SK-N-SH (cell line): ENCODE data around the gene CD34. TPM values are rescaled to one million over a fixed set of nuclear protein-coding genes. Genes with fewer than 3 reads are reported as not detected.

Experiments
- CTCF ChIA-PET: fragments of 300-600, 350-600 bp; formaldehyde crosslinking; extraction: SDS; loops from one replicate; lab custom pipeline; 2021; lab: Yijun Ruan, JAX
- POLR2A ChIA-PET: fragments of 350-600 bp; sonication (Branson Sonifier 250); formaldehyde crosslinking; extraction: SDS; loops from one replicate; lab custom pipeline; 2020; ENCODE audit warnings: antibody characterized with exemption, inconsistent platforms; lab: Yijun Ruan, JAX
- DNase-seq: peaks from one replicate; pipeline ENCODE4 v3.0.0; 2012
- H2AFZ ChIP-seq: fragments of 200-600 bp; sonication (generic); 2 replicates; pipeline ENCODE4 v1.8.1; 2016; ENCODE audit warnings: antibody characterized with exemption, mild to moderate bottlenecking, low read depth
- H3F3A ChIP-seq: fragments of 200-600 bp; sonication (generic); replicated peaks from 2 replicates; pipeline ENCODE3; 2016; ENCODE audit warnings: antibody characterized with exemption, mild to moderate bottlenecking; ENCODE audit not compliant: insufficient read depth
- H3K27ac ChIP-seq, 2 experiments: fragments of 200-500 bp in 1 of 2; fragments of 200-600 bp in 1 of 2; sonication (Bioruptor generic) in 1 of 2; sonication (generic), shearing (Covaris generic) in 1 of 2; 2 replicates each; pipeline versions ENCODE4 v1.5.1 to v1.6.1; 2014 to 2016; ENCODE audit warnings: low read depth in 2 of 2, inconsistent platforms in 1 of 2, low read length in 1 of 2, mild to moderate bottlenecking in 1 of 2, mixed read lengths in 1 of 2
- H3K27me3 ChIP-seq: fragments of 200-600 bp; sonication (generic), shearing (Covaris generic); 2 replicates; pipeline ENCODE4 v1.6.1; 2016; ENCODE audit warnings: mixed run types; ENCODE audit not compliant: insufficient read depth
- H3K36me3 ChIP-seq, 2 experiments: fragments of 200-500 bp in 1 of 2; fragments of 200-600 bp in 1 of 2; sonication (Bioruptor generic) in 1 of 2; sonication (generic) in 1 of 2; replicated peaks in 1 of 2; 2 replicates each; pipeline versions ENCODE3 to v1.5.1; 2014 to 2016; ENCODE audit warnings: low read length in 1 of 2, mild to moderate bottlenecking in 1 of 2; ENCODE audit not compliant: insufficient read depth in 2 of 2, control insufficient read depth in 1 of 2
- H3K4me1 ChIP-seq, 2 experiments: fragments of 200-500 bp in 1 of 2; fragments of 200-600 bp in 1 of 2; sonication (Bioruptor generic) in 1 of 2; sonication (generic), shearing (Covaris generic) in 1 of 2; 2 replicates each; pipeline versions ENCODE4 v1.5.1 to v1.6.1; 2014 to 2016; ENCODE audit warnings: low read depth in 1 of 2, low read length in 1 of 2, mixed run types in 1 of 2; ENCODE audit not compliant: insufficient read depth in 2 of 2, control insufficient read depth in 1 of 2
- H3K4me2 ChIP-seq: fragments of 200-600 bp; sonication (generic), shearing (Covaris generic); 2 replicates; pipeline ENCODE4 v1.6.1; 2017; ENCODE audit warnings: mixed run types
- H3K4me3 ChIP-seq, 2 experiments: fragments of 200-500 bp in 1 of 2; fragments of 200-600 bp in 1 of 2; sonication (Bioruptor generic) in 1 of 2; sonication (generic), shearing (Covaris generic) in 1 of 2; 2 replicates each; pipeline versions ENCODE4 v1.5.1 to v1.8.1; 2014 to 2016; ENCODE audit warnings: low read depth in 2 of 2, inconsistent platforms in 1 of 2, low read length in 1 of 2, mild to moderate bottlenecking in 1 of 2, mixed read lengths in 1 of 2, moderate library complexity in 1 of 2
- H3K79me2 ChIP-seq: fragments of 200-600 bp; sonication (generic); 2 replicates; pipeline ENCODE4 v1.8.1; 2017; ENCODE audit warnings: mild to moderate bottlenecking; ENCODE audit not compliant: insufficient read depth
- H3K9ac ChIP-seq: fragments of 200-600 bp; sonication (generic); 2 replicates; pipeline ENCODE4 v1.6.1; 2017; ENCODE audit warnings: mixed run types
- H3K9me2 ChIP-seq: fragments of 200-600 bp; sonication (generic); 2 replicates; pipeline ENCODE4 v1.6.1; 2017; ENCODE audit warnings: mixed run types
- H3K9me3 ChIP-seq: fragments of 200-600 bp; sonication (generic); 2 replicates; pipeline ENCODE4 v1.6.1; 2017; ENCODE audit warnings: mixed run types, mild to moderate bottlenecking, moderate library complexity
- H4K20me1 ChIP-seq: fragments of 200-600 bp; sonication (generic); 2 replicates; pipeline ENCODE4 v1.6.1; 2017; ENCODE audit warnings: mild to moderate bottlenecking, mixed run types; ENCODE audit not compliant: insufficient read depth
- ELF1 ChIP-seq: IDR thresholded peaks from 2 replicates; pipeline ENCODE4 v1.4.0; 2012
- EP300 ChIP-seq, 2 experiments: IDR thresholded peaks; 2 replicates each; pipeline versions ENCODE4 v1.4.0 to v1.6.1; 2012; ENCODE audit warnings: borderline replicate concordance in 1 of 2, low read depth in 1 of 2, low read length in 1 of 2
- FOSL2 ChIP-seq: IDR thresholded peaks from 2 replicates; pipeline ENCODE4 v1.4.0; 2012; ENCODE audit warnings: low read depth, mild to moderate bottlenecking, moderate library complexity, borderline replicate concordance
- FOXJ3 ChIP-seq: sonication (generic); formaldehyde crosslinking; IDR thresholded peaks from 2 replicates; pipeline ENCODE4 v1.5.1; 2020; ENCODE audit warnings: mild to moderate bottlenecking, missing genetic modification reagents
- GABPA ChIP-seq: IDR thresholded peaks from 2 replicates; pipeline ENCODE4 v1.4.0; 2012; ENCODE audit warnings: low read depth, mild to moderate bottlenecking
- JUND ChIP-seq: IDR thresholded peaks from 2 replicates; pipeline ENCODE4 v1.4.0; 2012
- MEF2A ChIP-seq: IDR thresholded peaks from 2 replicates; pipeline ENCODE4 v1.4.0; 2012; ENCODE audit warnings: low read depth, borderline replicate concordance
- MXI1 ChIP-seq: IDR thresholded peaks from 2 replicates; pipeline ENCODE4 v1.6.1; 2012; ENCODE audit warnings: mild to moderate bottlenecking, low read depth, low read length, improper control_type of control experiment
- NFIC ChIP-seq: IDR thresholded peaks from 2 replicates; pipeline ENCODE4 v1.4.0; 2012; ENCODE audit warnings: borderline replicate concordance
- POLR2AphosphoS5 ChIP-seq: IDR thresholded peaks from 2 replicates; pipeline ENCODE4 v1.6.1; 2012; ENCODE audit warnings: low read depth, low read length
- RXRA ChIP-seq: IDR thresholded peaks from 2 replicates; pipeline ENCODE4 v1.4.0; 2012; ENCODE audit warnings: low read depth, mild to moderate bottlenecking, borderline replicate concordance
- SIN3A ChIP-seq: IDR thresholded peaks from 2 replicates; pipeline ENCODE4 v1.6.1; 2012; ENCODE audit warnings: low read depth, mild to moderate bottlenecking, low read length, moderate library complexity, borderline replicate concordance
- SMC3 ChIP-seq: IDR thresholded peaks from 2 replicates; pipeline ENCODE4 v1.6.1; 2012; ENCODE audit warnings: low read depth, low read length, improper control_type of control experiment
- TAF1 ChIP-seq: IDR thresholded peaks from 2 replicates; pipeline ENCODE4 v1.6.1; 2012; ENCODE audit warnings: low read depth, mild to moderate bottlenecking, low read length, moderate library complexity, borderline replicate concordance
- TCF12 ChIP-seq: IDR thresholded peaks from 2 replicates; pipeline ENCODE4 v1.4.0; 2012
- YY1 ChIP-seq: IDR thresholded peaks from 2 replicates; pipeline ENCODE4 v1.4.0; 2012; ENCODE audit warnings: low read depth, mild to moderate bottlenecking
- WGBS: methylation state at CpG from one replicate; pipeline ENCODE4 v1.1.6; 2017; ENCODE audit warnings: low lambda C conversion rate; 5-methylcytosine and 5-hydroxymethylcytosine counted together
- polyA plus RNA-seq, 3 experiments: library from polyadenylated mRNA; depleted of rRNA; stranded (reverse); fragments of >200 nt; gene quantifications; 2 replicates each; pipeline ENCODE4 v1.2.3, GENCODE V29; 2012
- TF ChIP-seq, protein P1 (sequence below): IDR thresholded peaks from 2 replicates; pipeline ENCODE4; 2012
- TF ChIP-seq, protein P2 (sequence below): fragments of 150-350 bp; IDR thresholded peaks from 2 replicates; pipeline ENCODE4 v1.6.1; 2017; ENCODE audit warnings: antibody characterized with exemption, low read length, low read depth, borderline replicate concordance
- TF ChIP-seq, protein P3 (sequence below): fragments of 150-350 bp; IDR thresholded peaks from 2 replicates; pipeline ENCODE4 v1.6.1; 2016; ENCODE audit warnings: mild to moderate bottlenecking, low read depth, low read length
- TF ChIP-seq, protein P4 (sequence below): IDR thresholded peaks from 2 replicates; pipeline ENCODE4 v1.4.0; 2012; ENCODE audit warnings: low read depth, borderline replicate concordance

CD34 gene
- polyA plus RNA-seq, 1 of the 3 experiments (the other 2 are of a cell fraction), result 0.59 TPM

DNA sequence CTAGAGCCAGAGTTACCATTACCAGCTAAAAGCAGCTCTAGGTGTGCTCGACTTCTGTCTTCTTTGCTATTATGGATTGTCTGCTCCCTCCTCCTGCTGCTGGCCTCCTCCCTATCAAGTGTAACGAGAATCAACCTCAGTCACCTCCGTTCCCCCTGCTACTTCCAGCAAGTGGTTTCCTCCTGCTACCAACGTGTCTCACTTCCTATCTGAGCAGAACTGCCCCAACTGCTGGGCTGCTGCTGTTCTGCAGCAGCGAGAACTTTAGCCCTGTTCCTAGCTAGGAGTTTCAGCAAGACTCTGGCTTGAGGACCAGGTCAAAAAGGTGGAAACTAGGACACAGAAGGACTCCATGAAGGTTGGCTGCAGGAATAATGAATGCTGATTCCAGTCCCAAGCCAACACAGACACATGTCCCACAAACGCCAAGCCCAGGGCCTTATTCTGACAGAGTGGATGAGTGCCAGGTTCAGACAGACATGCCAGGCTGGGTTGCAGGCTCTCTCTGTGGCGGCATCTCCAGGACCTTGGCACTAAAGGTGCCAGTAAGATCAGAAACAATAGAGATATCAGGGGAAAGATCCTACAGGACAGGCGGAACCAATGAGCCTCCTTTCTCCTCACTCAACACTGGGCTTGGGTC is 46.9 kb downstream of the CD34 start:
- H3F3A ChIP-seq, result no peaks in the 10 kb centered on the region
- TF ChIP-seq ELF1 (no peak), TCF12 (no peak), FOSL2 (no peak), EP300 (IDR thresholded peaks at IDR 0.05; ENCODE audit: borderline replicate concordance in 1 of 2, low read depth in 1 of 2, low read length in 1 of 2) (no peak), MXI1 (no peak), SMC3 (no peak), RXRA (no peak), MEF2A (no peak), TAF1 (no peak), POLR2AphosphoS5 (no peak), JUND (no peak), YY1 (no peak), FOXJ3 (CRISPR knock-in tag) (no peak), SIN3A (no peak), GABPA (no peak), NFIC (no peak)
- TF ChIP-seq, protein P1, sequence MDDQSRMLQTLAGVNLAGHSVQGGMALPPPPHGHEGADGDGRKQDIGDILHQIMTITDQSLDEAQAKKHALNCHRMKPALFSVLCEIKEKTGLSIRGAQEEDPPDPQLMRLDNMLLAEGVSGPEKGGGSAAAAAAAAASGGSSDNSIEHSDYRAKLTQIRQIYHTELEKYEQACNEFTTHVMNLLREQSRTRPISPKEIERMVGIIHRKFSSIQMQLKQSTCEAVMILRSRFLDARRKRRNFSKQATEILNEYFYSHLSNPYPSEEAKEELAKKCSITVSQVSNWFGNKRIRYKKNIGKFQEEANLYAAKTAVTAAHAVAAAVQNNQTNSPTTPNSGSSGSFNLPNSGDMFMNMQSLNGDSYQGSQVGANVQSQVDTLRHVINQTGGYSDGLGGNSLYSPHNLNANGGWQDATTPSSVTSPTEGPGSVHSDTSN, result no peak
- TF ChIP-seq, protein P2, sequence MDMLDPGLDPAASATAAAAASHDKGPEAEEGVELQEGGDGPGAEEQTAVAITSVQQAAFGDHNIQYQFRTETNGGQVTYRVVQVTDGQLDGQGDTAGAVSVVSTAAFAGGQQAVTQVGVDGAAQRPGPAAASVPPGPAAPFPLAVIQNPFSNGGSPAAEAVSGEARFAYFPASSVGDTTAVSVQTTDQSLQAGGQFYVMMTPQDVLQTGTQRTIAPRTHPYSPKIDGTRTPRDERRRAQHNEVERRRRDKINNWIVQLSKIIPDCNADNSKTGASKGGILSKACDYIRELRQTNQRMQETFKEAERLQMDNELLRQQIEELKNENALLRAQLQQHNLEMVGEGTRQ, result no peak
- TF ChIP-seq, protein P3, sequence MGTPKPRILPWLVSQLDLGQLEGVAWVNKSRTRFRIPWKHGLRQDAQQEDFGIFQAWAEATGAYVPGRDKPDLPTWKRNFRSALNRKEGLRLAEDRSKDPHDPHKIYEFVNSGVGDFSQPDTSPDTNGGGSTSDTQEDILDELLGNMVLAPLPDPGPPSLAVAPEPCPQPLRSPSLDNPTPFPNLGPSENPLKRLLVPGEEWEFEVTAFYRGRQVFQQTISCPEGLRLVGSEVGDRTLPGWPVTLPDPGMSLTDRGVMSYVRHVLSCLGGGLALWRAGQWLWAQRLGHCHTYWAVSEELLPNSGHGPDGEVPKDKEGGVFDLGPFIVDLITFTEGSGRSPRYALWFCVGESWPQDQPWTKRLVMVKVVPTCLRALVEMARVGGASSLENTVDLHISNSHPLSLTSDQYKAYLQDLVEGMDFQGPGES, result no peak
- TF ChIP-seq, protein P4, sequence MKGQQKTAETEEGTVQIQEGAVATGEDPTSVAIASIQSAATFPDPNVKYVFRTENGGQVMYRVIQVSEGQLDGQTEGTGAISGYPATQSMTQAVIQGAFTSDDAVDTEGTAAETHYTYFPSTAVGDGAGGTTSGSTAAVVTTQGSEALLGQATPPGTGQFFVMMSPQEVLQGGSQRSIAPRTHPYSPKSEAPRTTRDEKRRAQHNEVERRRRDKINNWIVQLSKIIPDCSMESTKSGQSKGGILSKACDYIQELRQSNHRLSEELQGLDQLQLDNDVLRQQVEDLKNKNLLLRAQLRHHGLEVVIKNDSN, result no peak
- ChIA-PET POLR2A (no interaction called here), CTCF (interaction anchor here (1.1 kb wide), 1 partner anchor 21 kb away, joined by 4 read pairs; no protein-coding TSS in a partner anchor)
- no peaks in the 10 kb centered on the region for H3K9me3 ChIP-seq
- peaks cover 0 to 39% of the 10 kb centered on the region in 2 experiments for H3K36me3 ChIP-seq
- no peak overlapping the region for H2AFZ ChIP-seq
- H3K27me3 ChIP-seq, result no peaks in the 10 kb centered on the region
- 99% methylated on average over 8 of the region's 8 CpGs for WGBS
- H3K4me3 ChIP-seq, result no peak overlapping the region
- no peaks in the 10 kb centered on the region for H4K20me1 ChIP-seq
- no peaks in the 10 kb centered on the region for H3K9me2 ChIP-seq
- H3K4me2 ChIP-seq, result no peak overlapping the region
- DNase-seq, result no peak
- peaks cover 0 to 21% of the 10 kb centered on the region in 2 experiments; a peak in 2 of 4 replicates for H3K4me1 ChIP-seq
- no peak overlapping the region for H3K9ac ChIP-seq
- peaks cover 13% of the 10 kb centered on the region; the same call in 1 of the 2 replicates for H3K79me2 ChIP-seq
- H3K27ac ChIP-seq, result no peak overlapping the region
